Common myeloid progenitor, CD34-positive (primary cell): ENCODE data around the gene NDUFAF3.

Experiments
- CTCF ChIA-PET: fragments of 350-600 bp; sonication (Branson Sonifier 250); formaldehyde crosslinking; loops from one replicate; lab custom pipeline; 2021; ENCODE audit warnings: antibody characterized with exemption; lab: Charles Lee
- POLR2A ChIA-PET: fragments of 350-600 bp; sonication (Branson Sonifier 250); formaldehyde crosslinking; loops from one replicate; lab custom pipeline; 2021; ENCODE audit warnings: antibody characterized with exemption; lab: Charles Lee
- DNase-seq, 3 donors: peaks; one replicate each; pipeline versions ENCODE4 v3.0.0 to v3.0.0-alpha.2; 2013
- H3K27ac ChIP-seq, 2 experiments: 1 replicate in 1 of 2; 2 replicates in 1 of 2; pipeline ENCODE4 v1.7.0; 2013; ENCODE audit warnings: inconsistent platforms in 2 of 2, low read length in 2 of 2, mild to moderate bottlenecking in 2 of 2, low read depth in 1 of 2, moderate library complexity in 1 of 2; ENCODE audit not compliant: severe bottlenecking in 2 of 2, insufficient read depth in 1 of 2, poor library complexity in 1 of 2
- H3K27me3 ChIP-seq, 5 experiments: replicated peaks in 2 of 5; 1 replicate in 3 of 5; 2 replicates in 2 of 5; pipeline versions ENCODE4 v1.6.1 to v1.7.0; 2013; ENCODE audit warnings: low read length in 4 of 5, mild to moderate bottlenecking in 2 of 5, moderate library complexity in 2 of 5, inconsistent platforms in 1 of 5; ENCODE audit not compliant: insufficient read depth in 5 of 5, control insufficient read depth in 4 of 5
- H3K36me3 ChIP-seq, 4 experiments: 1 replicate in 2 of 4; 2 replicates in 2 of 4; pipeline versions ENCODE4 v1.6.1 to v1.7.0; 2013; ENCODE audit warnings: low read length in 3 of 4, control low read depth in 1 of 4, mild to moderate bottlenecking in 1 of 4; ENCODE audit not compliant: control insufficient read depth in 4 of 4, insufficient read depth in 4 of 4
- H3K4me1 ChIP-seq, 4 experiments: 1 replicate in 3 of 4; 2 replicates in 1 of 4; pipeline versions ENCODE4 v1.6.1 to v1.7.1; 2013; ENCODE audit warnings: low read length in 3 of 4, mild to moderate bottlenecking in 3 of 4, control low read depth in 1 of 4, inconsistent platforms in 1 of 4, moderate library complexity in 1 of 4; ENCODE audit not compliant: control insufficient read depth in 4 of 4, insufficient read depth in 4 of 4; ENCODE audit errors: control extremely low read depth in 1 of 4
- H3K4me3 ChIP-seq, 7 experiments: 1 replicate in 4 of 7; 2 replicates in 3 of 7; pipeline versions ENCODE4 v1.5.1 to v1.7.0; 2013; ENCODE audit warnings: mild to moderate bottlenecking in 7 of 7, low read length in 6 of 7, moderate library complexity in 6 of 7, inconsistent platforms in 2 of 7, low read depth in 2 of 7, control low read depth in 1 of 7; ENCODE audit not compliant: insufficient read depth in 4 of 7, control insufficient read depth in 1 of 7; ENCODE audit errors: extremely low read depth in 1 of 7
- H3K9me3 ChIP-seq, 5 experiments: 1 replicate in 4 of 5; 2 replicates in 1 of 5; pipeline versions ENCODE4 v1.6.1 to v1.7.1; 2013; ENCODE audit warnings: low read length in 4 of 5, mild to moderate bottlenecking in 2 of 5, inconsistent platforms in 1 of 5, low read depth in 1 of 5, moderate library complexity in 1 of 5; ENCODE audit not compliant: control insufficient read depth in 4 of 5, insufficient read depth in 2 of 5; ENCODE audit errors: control extremely low read depth in 1 of 5
- WGBS: methylation state at CpG from one replicate; pipeline ENCODE4 v1.1.5; 2013; ENCODE audit not compliant: insufficient coverage; 5-methylcytosine and 5-hydroxymethylcytosine counted together

The NDUFAF3 gene

GRCh38 chr3:49030321-49030720 is 8.4 kb downstream of the NDUFAF3 start:
- Histone ChIP-seq H3K36me3 (peaks cover 24 to 83% (median 57%) of the 10 kb centered on the region in 4 experiments), H3K27me3 (no peaks in the 10 kb centered on the region), H3K27ac (peak overlapping the region in 1 of 2 experiments; percentile 37), H3K9me3 (no peaks in the 10 kb centered on the region), H3K4me1 (peaks cover 8 to 39% (median 22%) of the 10 kb centered on the region in 4 experiments), H3K4me3 (no peak overlapping the region)
- ChIA-PET POLR2A (no interaction called here), CTCF (interaction anchor here (2.1 kb wide), 1 partner anchor 8 kb away, joined by 9 read pairs; the partner anchor contains the start of gene NDUFAF3)
- no peak for DNase-seq
- WGBS, result 100% methylated on average over 3 of the region's 6 CpGs

DNA sequence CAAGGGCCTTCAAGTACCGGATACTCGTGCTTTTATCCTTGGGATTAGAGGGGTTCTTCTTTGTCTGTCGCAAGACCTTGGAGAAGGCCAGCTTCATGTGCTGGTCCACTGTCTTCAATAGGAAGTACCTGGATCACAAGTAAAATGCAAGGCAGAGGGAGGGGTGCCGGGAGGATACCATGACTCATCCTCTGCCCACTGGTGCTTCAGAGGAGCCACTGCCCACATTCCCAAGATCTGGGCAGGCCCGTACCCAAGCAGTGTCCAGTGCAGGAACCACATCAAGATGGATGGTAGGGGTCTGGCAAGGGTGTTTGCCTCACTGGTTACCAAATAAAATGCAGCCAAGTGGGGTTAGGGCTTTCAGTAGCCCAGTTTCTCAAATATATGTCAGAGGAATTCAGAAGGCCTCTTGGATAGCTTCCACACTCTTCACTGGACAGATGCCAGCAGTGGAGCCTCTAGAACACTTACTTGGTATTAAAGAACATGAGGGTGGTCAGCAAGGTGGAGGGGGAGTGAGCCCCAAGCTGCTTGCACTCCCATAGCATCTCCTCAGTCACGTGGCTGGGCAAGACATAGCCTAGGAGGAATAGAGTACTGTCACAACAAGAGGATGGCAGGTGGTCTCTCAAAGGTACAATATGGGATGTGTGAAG is 10.9 kb downstream of the NDUFAF3 start:
- Histone ChIP-seq H3K27ac (peak overlapping the region in 1 of 2 experiments; percentile 17), H3K4me3 (no peak overlapping the region), H3K9me3 (no peaks in the 10 kb centered on the region), H3K4me1 (peaks cover 8 to 18% (median 17%) of the 10 kb centered on the region in 4 experiments), H3K27me3 (no peaks in the 10 kb centered on the region), H3K36me3 (peaks cover 23 to 61% (median 45%) of the 10 kb centered on the region in 4 experiments)
- no peak for DNase-seq
- POLR2A ChIA-PET, result interaction anchor here (1.8 kb wide), 1 partner anchor 29 kb away, joined by 6 read pairs; no protein-coding TSS in a partner anchor
- 100% methylated on average over 5 of the region's 6 CpGs for WGBS
- CTCF ChIA-PET, result interaction anchor here (0.6 to 1.6 kb wide), 3 partner anchors 9 to 58 kb away, joined by 3 to 4 read pairs (median 4); no protein-coding TSS in a partner anchor

- ChIA-PET CTCF (interaction anchor here (0.6 to 1.7 kb wide), 3 partner anchors 11 to 144 kb away, joined by 3 to 6 read pairs (median 4); partner anchors contain the start of gene NDUFAF3), POLR2A (no interaction called here)
- Histone ChIP-seq H3K4me3 (no peak overlapping the region), H3K4me1 (peaks cover 0 to under 1% (median under 1%) of the 10 kb centered on the region in 4 experiments), H3K36me3 (peaks cover 23 to 56% (median 47%) of the 10 kb centered on the region in 4 experiments), H3K9me3 (no peaks in the 10 kb centered on the region), H3K27ac (no peak overlapping the region), H3K27me3 (no peaks in the 10 kb centered on the region)
- no peak for DNase-seq
- WGBS, result 100% methylated on average over 2 of the region's 2 CpGs
These were observed 12.7 kb downstream of the NDUFAF3 start for GRCh38 chr3:49034650-49035049.

GRCh38 chr3:49035281-49035680 is 13.4 kb downstream of the NDUFAF3 start:
- no peaks in the 10 kb centered on the region for H3K27me3 ChIP-seq
- no peak overlapping the region for H3K27ac ChIP-seq
- no peak overlapping the region for H3K4me3 ChIP-seq
- ChIA-PET CTCF (interaction anchor here (1.7 kb wide), 1 partner anchor 14 kb away, joined by 6 read pairs; the partner anchor contains the start of gene NDUFAF3), POLR2A (no interaction called here)
- 100% methylated on average over 2 of the region's 3 CpGs for WGBS
- no peaks in the 10 kb centered on the region for H3K4me1 ChIP-seq
- no peak for DNase-seq
- no peaks in the 10 kb centered on the region for H3K9me3 ChIP-seq
- peaks cover 23 to 58% (median 44%) of the 10 kb centered on the region in 4 experiments for H3K36me3 ChIP-seq

- ChIA-PET POLR2A (interaction anchor here (0.5 to 1.6 kb wide), 2 partner anchors 9 to 19 kb away, joined by 3 to 4 read pairs; no protein-coding TSS in a partner anchor), CTCF (interaction anchor here (1.1 kb wide), 1 partner anchor 28 kb away, joined by 3 read pairs; no protein-coding TSS in a partner anchor)
- Histone ChIP-seq H3K27me3 (no peaks in the 10 kb centered on the region), H3K27ac (no peak overlapping the region), H3K4me3 (no peak overlapping the region), H3K9me3 (no peaks in the 10 kb centered on the region), H3K4me1 (no peaks in the 10 kb centered on the region), H3K36me3 (peaks cover 27 to 67% (median 49%) of the 10 kb centered on the region in 4 experiments)
- DNase-seq, result no peak
- 100% methylated on average over 1 of the region's 1 CpG for WGBS
These were observed 31.6 kb downstream of the NDUFAF3 start for GRCh38 chr3:49053543-49053942.

DNA sequence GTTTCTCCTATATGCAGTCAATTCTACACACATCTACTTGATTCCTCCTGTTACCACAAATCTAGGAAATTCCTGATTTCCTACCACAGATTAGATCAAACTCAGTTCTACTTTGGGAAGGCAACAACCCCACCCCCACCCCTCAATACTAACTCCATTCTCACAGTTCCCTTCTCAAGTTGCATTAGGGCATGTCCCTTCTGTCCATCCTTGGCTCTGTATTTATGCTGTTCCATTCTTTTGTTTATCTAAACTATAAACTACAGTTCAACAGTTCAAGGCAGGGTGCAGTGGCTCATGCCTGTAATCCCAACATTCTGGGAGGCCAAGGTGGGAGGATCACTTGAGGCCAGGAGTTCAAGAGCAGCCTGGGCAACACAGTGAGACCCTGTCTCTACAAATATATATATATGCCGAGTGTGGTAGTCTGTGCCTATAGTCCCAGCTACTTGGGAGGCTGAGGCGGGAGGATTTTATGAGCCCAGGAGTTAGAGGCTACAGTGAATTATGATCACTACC is 32.5 kb downstream of the NDUFAF3 start:
- Histone ChIP-seq H3K4me3 (no peak overlapping the region), H3K27ac (no peak overlapping the region), H3K27me3 (no peaks in the 10 kb centered on the region), H3K4me1 (no peaks in the 10 kb centered on the region), H3K36me3 (peaks cover 27 to 67% (median 49%) of the 10 kb centered on the region in 4 experiments), H3K9me3 (no peaks in the 10 kb centered on the region)
- DNase-seq, result no peak
- CTCF ChIA-PET, result interaction anchor here (0.6 to 2.7 kb wide), 3 partner anchors 11 to 295 kb away, joined by 3 to 11 read pairs (median 3); no protein-coding TSS in a partner anchor
- POLR2A ChIA-PET, result interaction anchor here (1.6 kb wide), 1 partner anchor 19 kb away, joined by 3 read pairs; no protein-coding TSS in a partner anchor
- no CpG with 5 or more reads among the region's 2 CpGs for WGBS
